Measurements from ENCODE around the gene GLRA2. TPM values are rescaled to one million over a fixed set of nuclear protein-coding genes. Genes with fewer than 3 reads are reported as not detected.

The GLRA2 gene
- total and polyA plus RNA-seq, 10 of the 15 experiments (the other 5 are each of a cell fraction or from before 2014, with no cell fraction given): 0.01 TPM; not detected in 9

DNA sequence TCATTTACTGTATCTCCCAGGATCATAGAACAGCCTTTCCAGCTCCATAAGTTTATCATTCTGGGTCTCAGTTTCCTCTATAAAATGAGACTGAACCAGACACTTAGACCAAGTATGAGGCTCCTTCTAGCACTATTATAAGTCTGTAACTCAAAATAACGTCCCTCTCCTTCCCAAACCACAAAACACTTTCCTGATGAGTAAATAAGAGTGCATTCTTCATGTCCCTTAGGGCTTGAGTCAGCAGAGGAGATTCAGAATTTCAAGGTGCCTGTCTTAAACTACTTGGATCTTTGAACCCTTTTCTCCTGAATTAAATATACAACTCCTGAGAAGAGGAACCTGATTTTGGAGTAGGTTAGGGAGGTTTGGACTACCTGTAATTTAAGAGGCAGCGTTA lies 62.6 kb downstream of the GLRA2 start:
- WGBS (ENCODE audit: insufficient coverage, insufficient replicate concordance, low lambda C conversion rate, missing lambda C conversion rate): 0% methylated on average over 2 of the region's 2 CpGs
- ChIA-PET SMC1A (ENCODE audit: uncharacterized antibody, unreplicated experiment) (no interaction called here), CTCF (no interaction called here), RAD21 (ENCODE audit: unreplicated experiment) (no interaction called here), POLR2A (no interaction called here)
- Histone ChIP-seq H3K4me3 (no peak overlapping the region), H3K9ac (ENCODE audit: control insufficient read depth, insufficient read depth, low read length) (no peak overlapping the region), H3K27me3 (replicated peaks in 1 of 2; ENCODE audit: control insufficient read depth in 2 of 2, insufficient read depth in 2 of 2, low read length in 1 of 2) (no peaks in the 10 kb centered on the region), H4K20me1 (ENCODE audit: control insufficient read depth, insufficient read depth) (no peaks in the 10 kb centered on the region), H3K9me3 (replicated peaks; ENCODE audit: control insufficient read depth, insufficient read depth, low read length) (no peaks in the 10 kb centered on the region), H3K27ac (ENCODE audit: control insufficient read depth, insufficient read depth) (no peak overlapping the region), H2AFZ (ENCODE audit: control insufficient read depth, low read depth, low read length) (no peak overlapping the region), H3K4me1 (ENCODE audit: control insufficient read depth, insufficient read depth, low read length) (no peaks in the 10 kb centered on the region), H3K79me2 (ENCODE audit: control insufficient read depth, insufficient read depth, low read length) (no peaks in the 10 kb centered on the region), H3K36me3 (ENCODE audit: control insufficient read depth in 2 of 2, insufficient read depth in 2 of 2, low read length in 1 of 2) (no peaks in the 10 kb centered on the region), H3K4me2 (ENCODE audit: control insufficient read depth, insufficient read depth) (no peak overlapping the region)
- TF ChIP-seq SUPT20H (IDR thresholded peaks at IDR 0.05; ENCODE audit: borderline replicate concordance, control insufficient read depth, low read depth, low read length): no peak
- no peak for TF ChIP-seq CREB1 (IDR thresholded peaks at IDR 0.05; ENCODE audit: low read depth)
- TF ChIP-seq FOXM1 (IDR thresholded peaks at IDR 0.05; ENCODE audit: low read depth, low read length): no peak
- TF ChIP-seq FOS (IDR thresholded peaks at IDR 0.05; ENCODE audit: borderline replicate concordance, extremely low read depth, insufficient read length): no peak
- in situ Hi-C loops (cut with MboI): no loop called here
- intact Hi-C loops (cut with micrococcal nuclease; ENCODE audit: unreplicated experiment): no loop called here
- ATAC-seq: no peak
- no TSS peak for BruUV-seq (replicated peaks)
- DNase-seq (ENCODE audit: low read depth, low spot score): no peak
- no peak for FAIRE-seq

DNA sequence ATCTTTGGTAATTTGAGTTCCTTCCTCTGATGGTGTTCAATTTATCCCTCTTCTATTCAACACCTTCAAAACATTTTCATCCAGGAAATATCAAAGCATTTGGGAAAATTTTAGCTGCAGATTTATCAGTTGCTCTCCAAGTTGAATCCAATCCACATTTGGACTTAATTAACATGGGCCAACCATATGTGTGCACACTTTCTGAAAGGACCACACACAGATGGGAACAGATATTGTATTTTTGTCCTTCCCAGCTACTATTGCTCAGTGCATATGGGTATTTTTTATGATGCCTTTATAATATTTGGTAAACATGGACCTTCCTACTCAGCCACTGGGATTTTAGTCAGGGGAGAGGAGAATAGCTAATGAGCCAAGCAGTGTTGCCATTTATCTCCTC lies 65.2 kb downstream of the GLRA2 start:
- H4K20me1 ChIP-seq (ENCODE audit: control insufficient read depth, insufficient read depth): no peaks in the 10 kb centered on the region
- no peaks in the 10 kb centered on the region for H3K4me1 ChIP-seq (ENCODE audit: control insufficient read depth, insufficient read depth, low read length)
- no peak overlapping the region for H3K4me3 ChIP-seq
- H3K9ac ChIP-seq (ENCODE audit: control insufficient read depth, insufficient read depth, low read length): no peak overlapping the region
- in situ Hi-C loops (cut with MboI) (no loop called here), intact Hi-C loops (cut with micrococcal nuclease; ENCODE audit: unreplicated experiment) (no loop called here)
- RAD21 ChIA-PET (ENCODE audit: unreplicated experiment): no interaction called here
- no peaks in the 10 kb centered on the region for H3K36me3 ChIP-seq (ENCODE audit: control insufficient read depth in 2 of 2, insufficient read depth in 2 of 2, low read length in 1 of 2)
- no peaks in the 10 kb centered on the region for H3K9me3 ChIP-seq (replicated peaks; ENCODE audit: control insufficient read depth, insufficient read depth, low read length)
- DNase-seq (ENCODE audit: low read depth, low spot score): no peak
- TF ChIP-seq WRNIP1 (IDR thresholded peaks at IDR 0.05; ENCODE audit: borderline replicate concordance, low read depth, low read length) (no peak), SMAD5 (IDR thresholded peaks at IDR 0.05; ENCODE audit: low read depth) (no peak), RUNX3 (IDR thresholded peaks at IDR 0.05; ENCODE audit: low read length) (no peak), STAT1 (conservative IDR thresholded peaks at IDR 0.05) (no peak), HCFC1 (IDR thresholded peaks at IDR 0.05; ENCODE audit: low read length) (no peak), YBX1 (IDR thresholded peaks at IDR 0.05) (no peak)
- no peaks in the 10 kb centered on the region for H3K27me3 ChIP-seq (replicated peaks in 1 of 2; ENCODE audit: control insufficient read depth in 2 of 2, insufficient read depth in 2 of 2, low read length in 1 of 2)
- BruUV-seq (replicated peaks): no TSS peak
- CTCF ChIA-PET: interaction anchor here (0.9 kb wide), 1 partner anchor 35 kb away, joined by 4 read pairs; no protein-coding TSS in a partner anchor
- H3K27ac ChIP-seq (ENCODE audit: control insufficient read depth, insufficient read depth): no peak overlapping the region
- POLR2A ChIA-PET: no interaction called here
- no peak overlapping the region for H2AFZ ChIP-seq (ENCODE audit: control insufficient read depth, low read depth, low read length)
- H3K4me2 ChIP-seq (ENCODE audit: control insufficient read depth, insufficient read depth): no peak overlapping the region
- FAIRE-seq: no peak
- no peak for ATAC-seq
- SMC1A ChIA-PET (ENCODE audit: uncharacterized antibody, unreplicated experiment): no interaction called here
- H3K79me2 ChIP-seq (ENCODE audit: control insufficient read depth, insufficient read depth, low read length): no peaks in the 10 kb centered on the region
